ENCODE measurements around the gene VEGFB.

VEGFB gene

DNA sequence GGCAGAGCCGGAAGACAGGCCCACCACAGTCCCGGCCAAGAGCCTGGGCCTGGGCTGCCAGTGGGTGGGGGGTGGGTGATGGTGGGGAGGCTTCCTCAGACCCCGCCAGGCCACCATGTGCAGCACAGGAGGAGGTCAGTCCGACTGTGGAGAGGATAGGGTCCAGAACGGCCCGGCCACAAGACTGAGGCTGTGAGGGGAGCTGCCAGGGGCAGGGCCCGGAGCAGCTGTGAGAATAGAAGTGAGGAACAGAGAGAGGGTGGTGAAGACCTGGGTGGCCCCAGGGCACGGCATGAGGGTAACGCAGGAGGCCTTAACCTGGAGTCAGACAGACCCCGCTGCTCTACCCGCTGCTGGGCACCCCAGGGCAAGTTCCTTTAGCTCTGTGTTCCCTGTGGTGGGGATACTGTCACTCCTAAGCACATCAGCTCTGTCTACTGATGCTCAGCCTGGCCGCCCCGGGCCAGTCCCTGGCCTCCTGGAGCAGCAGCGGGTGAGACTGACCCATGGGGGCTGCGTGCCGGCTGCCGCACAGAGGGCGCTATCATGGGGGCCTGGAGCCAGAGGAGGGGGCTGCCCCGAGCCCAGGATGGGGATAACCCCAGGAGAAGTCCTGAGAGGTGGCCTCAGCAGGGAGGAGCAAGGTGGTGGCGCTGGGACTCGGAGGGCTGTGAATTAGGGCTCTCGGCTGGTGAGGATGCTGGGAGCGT, 26.1 kb upstream of the VEGFB start:
- peak overlapping the region; percentile 94 for H3K9ac ChIP-seq (ENCODE audit: low read length)
- peak overlapping the region; percentile 82 for H3K4me3 ChIP-seq (ENCODE audit: low read length)
- no peaks in the 10 kb centered on the region for H3K9me3 ChIP-seq (ENCODE audit: insufficient read depth, low read length)
- H3K4me1 ChIP-seq (ENCODE audit: low read length), result peaks cover 47% of the 10 kb centered on the region
- H3K27ac ChIP-seq (ENCODE audit: low read length), result peak overlapping the region; percentile 88
- no peaks in the 10 kb centered on the region for H4K20me1 ChIP-seq (ENCODE audit: insufficient read depth, low read length)
- peaks cover 31% of the 10 kb centered on the region for H3K79me2 ChIP-seq (ENCODE audit: low read length)
- H3K27me3 ChIP-seq (ENCODE audit: low read depth, low read length), result no peaks in the 10 kb centered on the region
- no peak for TF ChIP-seq CTCF (IDR thresholded peaks at IDR 0.05; ENCODE audit: low read depth, low read length)
- TF ChIP-seq EZH2phosphoT487 (IDR thresholded peaks at IDR 0.05; ENCODE audit: low read depth), result no peak
- peak overlapping the region; percentile 95 for H3K4me2 ChIP-seq (ENCODE audit: low read length)
- peaks cover 50% of the 10 kb centered on the region for H3K36me3 ChIP-seq (replicated peaks; ENCODE audit: low read depth, low read length)
- H2AFZ ChIP-seq (ENCODE audit: low read depth, low read length), result no peak overlapping the region

- no peak for TF ChIP-seq EZH2phosphoT487 (IDR thresholded peaks at IDR 0.05; ENCODE audit: low read depth)
- no peak for TF ChIP-seq CTCF (IDR thresholded peaks at IDR 0.05; ENCODE audit: low read depth, low read length)
- Histone ChIP-seq H3K27ac (ENCODE audit: low read length) (0 out of 2 replicates have a peak overlapping the region, but pooled peaks have one; percentile 88), H3K9ac (ENCODE audit: low read length) (no peak overlapping the region), H3K4me2 (ENCODE audit: low read length) (no peak overlapping the region), H4K20me1 (ENCODE audit: insufficient read depth, low read length) (no peaks in the 10 kb centered on the region), H3K9me3 (ENCODE audit: insufficient read depth, low read length) (no peaks in the 10 kb centered on the region), H3K79me2 (ENCODE audit: low read length) (peaks cover 31% of the 10 kb centered on the region), H3K27me3 (ENCODE audit: low read depth, low read length) (no peaks in the 10 kb centered on the region), H2AFZ (ENCODE audit: low read depth, low read length) (no peak overlapping the region), H3K4me3 (ENCODE audit: low read length) (no peak overlapping the region), H3K4me1 (ENCODE audit: low read length) (peaks cover 45% of the 10 kb centered on the region), H3K36me3 (replicated peaks; ENCODE audit: low read depth, low read length) (peaks cover 50% of the 10 kb centered on the region)
Observed at GRCh38 chr11:64208796-64209562, 25.4 kb upstream of the VEGFB start.

- Histone ChIP-seq H3K4me2 (ENCODE audit: low read length) (no peak overlapping the region), H3K4me3 (ENCODE audit: low read length) (no peak overlapping the region), H3K9ac (ENCODE audit: low read length) (no peak overlapping the region), H4K20me1 (ENCODE audit: insufficient read depth, low read length) (no peaks in the 10 kb centered on the region), H3K36me3 (replicated peaks; ENCODE audit: low read depth, low read length) (peaks cover 48% of the 10 kb centered on the region), H2AFZ (ENCODE audit: low read depth, low read length) (no peak overlapping the region), H3K79me2 (ENCODE audit: low read length) (peaks cover 31% of the 10 kb centered on the region), H3K27ac (ENCODE audit: low read length) (no peak overlapping the region), H3K9me3 (ENCODE audit: insufficient read depth, low read length) (no peaks in the 10 kb centered on the region), H3K27me3 (ENCODE audit: low read depth, low read length) (no peaks in the 10 kb centered on the region), H3K4me1 (ENCODE audit: low read length) (peaks cover 40% of the 10 kb centered on the region)
- TF ChIP-seq EZH2phosphoT487 (IDR thresholded peaks at IDR 0.05; ENCODE audit: low read depth), result no peak
- TF ChIP-seq CTCF (IDR thresholded peaks at IDR 0.05; ENCODE audit: low read depth, low read length), result no peak
Observed at GRCh38 chr11:64209563-64209843, 24.9 kb upstream of the VEGFB start.

DNA sequence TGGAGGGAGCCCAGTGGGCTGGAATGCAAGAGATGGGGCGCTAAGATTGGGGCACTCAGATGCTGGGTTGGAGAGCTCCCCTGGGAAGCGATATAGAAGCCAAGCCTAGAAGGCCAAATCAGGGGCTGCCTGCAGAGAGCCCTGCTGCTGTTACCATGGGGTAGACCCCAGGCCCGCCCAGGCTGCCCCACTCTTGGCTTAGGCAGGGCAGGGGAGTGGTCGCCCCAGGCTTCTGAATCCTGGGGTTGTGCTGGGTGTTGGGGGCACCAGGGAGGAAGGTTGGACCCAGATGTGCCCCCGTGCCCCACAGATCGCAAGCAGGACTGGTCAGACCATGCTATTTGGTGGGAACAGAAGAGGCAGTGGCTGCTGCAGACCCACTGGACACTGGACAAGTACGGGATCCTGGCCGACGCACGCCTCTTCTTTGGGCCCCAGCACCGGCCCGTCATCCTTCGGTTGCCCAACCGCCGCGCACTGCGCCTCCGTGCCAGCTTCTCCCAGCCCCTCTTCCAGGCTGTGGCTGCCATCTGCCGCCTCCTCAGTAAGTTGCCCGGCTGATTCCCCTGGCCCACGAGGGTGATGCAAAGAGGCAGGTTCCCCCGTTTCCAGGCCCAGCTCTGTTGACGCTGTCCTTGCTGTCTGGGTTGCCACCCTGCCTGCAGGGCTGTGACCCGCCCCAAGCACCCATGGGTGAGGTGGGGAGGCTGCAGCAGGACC, 23.9 kb upstream of the VEGFB start:
- H3K9ac ChIP-seq (ENCODE audit: low read length), result no peak overlapping the region
- no peak overlapping the region for H3K4me3 ChIP-seq (ENCODE audit: low read length)
- no peak overlapping the region for H3K27ac ChIP-seq (ENCODE audit: low read length)
- no peaks in the 10 kb centered on the region for H3K9me3 ChIP-seq (ENCODE audit: insufficient read depth, low read length)
- H3K4me1 ChIP-seq (ENCODE audit: low read length), result peaks cover 30% of the 10 kb centered on the region
- TF ChIP-seq CTCF (IDR thresholded peaks at IDR 0.05; ENCODE audit: low read depth, low read length) (no peak), EZH2phosphoT487 (IDR thresholded peaks at IDR 0.05; ENCODE audit: low read depth) (no peak)
- no peaks in the 10 kb centered on the region for H4K20me1 ChIP-seq (ENCODE audit: insufficient read depth, low read length)
- H3K36me3 ChIP-seq (replicated peaks; ENCODE audit: low read depth, low read length), result peaks cover 55% of the 10 kb centered on the region
- no peak overlapping the region for H2AFZ ChIP-seq (ENCODE audit: low read depth, low read length)
- no peak overlapping the region for H3K4me2 ChIP-seq (ENCODE audit: low read length)
- no peaks in the 10 kb centered on the region for H3K27me3 ChIP-seq (ENCODE audit: low read depth, low read length)
- peaks cover 30% of the 10 kb centered on the region for H3K79me2 ChIP-seq (ENCODE audit: low read length)
